MM.1S (cell line): Measurements from ENCODE around the gene POGLUT2.
A peak's percentile ranks its signal among the peaks of the same experiment; 100 is the strongest.

Experiments used
- DNase-seq: peaks from one replicate; pipeline ENCODE4 v3.0.0-alpha.2; 2015
- H2AFZ ChIP-seq: fragments of 300-600 bp; sonication (generic); 2 replicates; pipeline ENCODE4 v1.6.0; 2016; ENCODE audit warnings: antibody characterized with exemption, low read length
- H3F3A ChIP-seq: fragments of 300-600 bp; sonication (generic); 2 replicates; pipeline ENCODE4 v1.6.1; 2016; ENCODE audit warnings: mild to moderate bottlenecking, antibody characterized with exemption, low read length, moderate library complexity, mixed read lengths; ENCODE audit not compliant: insufficient read depth
- H3K27ac ChIP-seq: fragments of 300-600 bp; sonication (generic); 2 replicates; pipeline ENCODE4 v1.5.1; 2016; ENCODE audit warnings: mild to moderate bottlenecking, low read length
- H3K27me3 ChIP-seq: fragments of 300-600 bp; sonication (generic); replicated peaks from 2 replicates; pipeline ENCODE4 v1.6.0; 2016; ENCODE audit warnings: low read length; ENCODE audit not compliant: insufficient read depth
- H3K36me3 ChIP-seq: fragments of 300-600 bp; sonication (generic); replicated peaks from 2 replicates; pipeline ENCODE4 v1.6.1; 2016; ENCODE audit warnings: mild to moderate bottlenecking, low read length, mixed read lengths; ENCODE audit not compliant: insufficient read depth
- H3K4me1 ChIP-seq: fragments of 300-600 bp; sonication (generic); 2 replicates; pipeline ENCODE4 v1.6.1; 2016; ENCODE audit warnings: low read length, mixed read lengths
- H3K4me2 ChIP-seq: fragments of 300-600 bp; sonication (generic); 2 replicates; pipeline ENCODE4 v1.6.0; 2016; ENCODE audit warnings: low read depth, low read length
- H3K4me3 ChIP-seq: fragments of 300-600 bp; sonication (generic); 2 replicates; pipeline ENCODE4 v1.5.1; 2016; ENCODE audit warnings: low read length, mixed read lengths
- H3K79me2 ChIP-seq: fragments of 300-600 bp; sonication (generic); 2 replicates; pipeline ENCODE4 v1.6.1; 2016; ENCODE audit warnings: mixed run types, low read length, mixed read lengths
- H3K9ac ChIP-seq: fragments of 300-600 bp; sonication (generic); 2 replicates; pipeline ENCODE4 v1.6.1; 2016; ENCODE audit warnings: low read length, mixed read lengths
- H3K9me2 ChIP-seq: fragments of 300-600 bp; sonication (generic); replicated peaks from 2 replicates; pipeline ENCODE4 v1.6.1; 2016; ENCODE audit warnings: mild to moderate bottlenecking, low read length, mixed read lengths; ENCODE audit not compliant: insufficient read depth
- H3K9me3 ChIP-seq: fragments of 300-600 bp; sonication (generic); replicated peaks from 2 replicates; pipeline ENCODE4 v1.6.1; 2016; ENCODE audit warnings: mild to moderate bottlenecking, low read length, mixed read lengths; ENCODE audit not compliant: insufficient read depth
- H4K20me1 ChIP-seq: fragments of 300-600 bp; sonication (generic); 2 replicates; pipeline ENCODE4 v1.6.1; 2016; ENCODE audit warnings: mild to moderate bottlenecking, low read length, moderate library complexity, mixed read lengths; ENCODE audit not compliant: insufficient read depth
- EZH2 ChIP-seq: fragments of 300-600 bp; sonication (generic); optimal IDR thresholded peaks from 2 replicates; pipeline ENCODE3; 2017; ENCODE audit warnings: low read depth, mild to moderate bottlenecking, antibody characterized with exemption, low read length, mixed read lengths
- EZH2phosphoT487 ChIP-seq: fragments of 300-600 bp; sonication (generic); IDR thresholded peaks from 2 replicates; pipeline ENCODE4 v1.6.1; 2018; ENCODE audit warnings: antibody characterized with exemption, low read length
- TF ChIP-seq, protein P1 (sequence below): fragments of 300-600 bp; sonication (generic); IDR thresholded peaks from 2 replicates; pipeline ENCODE4 v1.5.1; 2016; ENCODE audit warnings: antibody characterized with exemption, low read length, mixed read lengths

The POGLUT2 gene

DNA sequence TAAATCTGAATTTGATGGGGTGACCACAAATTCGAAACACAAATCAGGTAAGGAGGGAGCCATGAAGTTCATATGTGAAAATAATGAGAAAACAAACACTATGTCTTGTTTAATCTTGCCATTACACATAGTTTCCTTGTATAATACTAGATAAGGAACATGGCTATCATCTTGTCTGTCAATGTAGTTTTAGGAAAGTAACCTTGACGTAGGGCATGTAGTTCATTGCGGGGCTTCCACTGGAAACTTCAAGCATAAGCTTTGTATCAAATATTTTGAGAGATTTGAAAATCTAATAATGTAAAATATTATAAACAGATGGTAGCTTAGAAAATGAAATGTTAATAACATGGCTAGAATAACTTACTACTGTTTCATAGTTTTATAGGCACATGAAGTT lies 8.9 kb upstream of the POGLUT2 start:
- H3K27me3 ChIP-seq = no peaks in the 10 kb centered on the region
- no peak overlapping the region for H2AFZ ChIP-seq
- TF ChIP-seq EZH2 (no peak), EZH2phosphoT487 (no peak)
- TF ChIP-seq, protein P1, sequence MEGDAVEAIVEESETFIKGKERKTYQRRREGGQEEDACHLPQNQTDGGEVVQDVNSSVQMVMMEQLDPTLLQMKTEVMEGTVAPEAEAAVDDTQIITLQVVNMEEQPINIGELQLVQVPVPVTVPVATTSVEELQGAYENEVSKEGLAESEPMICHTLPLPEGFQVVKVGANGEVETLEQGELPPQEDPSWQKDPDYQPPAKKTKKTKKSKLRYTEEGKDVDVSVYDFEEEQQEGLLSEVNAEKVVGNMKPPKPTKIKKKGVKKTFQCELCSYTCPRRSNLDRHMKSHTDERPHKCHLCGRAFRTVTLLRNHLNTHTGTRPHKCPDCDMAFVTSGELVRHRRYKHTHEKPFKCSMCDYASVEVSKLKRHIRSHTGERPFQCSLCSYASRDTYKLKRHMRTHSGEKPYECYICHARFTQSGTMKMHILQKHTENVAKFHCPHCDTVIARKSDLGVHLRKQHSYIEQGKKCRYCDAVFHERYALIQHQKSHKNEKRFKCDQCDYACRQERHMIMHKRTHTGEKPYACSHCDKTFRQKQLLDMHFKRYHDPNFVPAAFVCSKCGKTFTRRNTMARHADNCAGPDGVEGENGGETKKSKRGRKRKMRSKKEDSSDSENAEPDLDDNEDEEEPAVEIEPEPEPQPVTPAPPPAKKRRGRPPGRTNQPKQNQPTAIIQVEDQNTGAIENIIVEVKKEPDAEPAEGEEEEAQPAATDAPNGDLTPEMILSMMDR = no peak
- H3K36me3 ChIP-seq = 0 out of 2 replicates have a peak, but pooled peaks cover 3% of the 10 kb centered on the region
- peaks cover 8% of the 10 kb centered on the region for H3K4me1 ChIP-seq
- H3K9me2 ChIP-seq = no peaks in the 10 kb centered on the region
- no peak for DNase-seq
- H3K27ac ChIP-seq = no peak overlapping the region
- H3F3A ChIP-seq = no peaks in the 10 kb centered on the region; the same call in 1 of the 2 replicates
- H3K4me3 ChIP-seq = no peak overlapping the region
- no peak overlapping the region for H3K9ac ChIP-seq
- no peaks in the 10 kb centered on the region for H4K20me1 ChIP-seq
- H3K4me2 ChIP-seq = no peak overlapping the region
- H3K79me2 ChIP-seq = peaks cover 52% of the 10 kb centered on the region
- no peaks in the 10 kb centered on the region for H3K9me3 ChIP-seq

DNA sequence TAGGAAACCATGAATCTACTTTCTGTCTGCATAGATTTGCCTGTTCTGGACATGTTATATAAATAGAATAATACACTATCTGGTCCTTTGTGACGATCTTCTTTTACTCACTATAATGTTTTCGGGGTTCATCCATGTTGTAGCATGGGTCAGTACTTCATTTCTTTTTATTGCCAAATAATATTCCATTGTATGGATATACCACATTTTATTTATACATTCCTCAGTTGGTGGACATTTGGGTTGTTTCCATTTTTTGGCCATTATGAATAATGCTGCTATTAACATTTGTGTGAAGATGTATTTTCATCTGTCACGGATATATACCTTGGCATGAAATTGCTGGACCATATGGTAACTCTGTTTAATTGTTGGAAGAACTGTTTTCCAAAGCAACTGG lies 6.9 kb upstream of the POGLUT2 start:
- Histone ChIP-seq H4K20me1 (no peaks in the 10 kb centered on the region), H2AFZ (no peak overlapping the region), H3F3A (no peaks in the 10 kb centered on the region), H3K4me3 (no peak overlapping the region), H3K27ac (no peak overlapping the region), H3K4me2 (no peak overlapping the region), H3K9ac (no peak overlapping the region), H3K9me3 (no peaks in the 10 kb centered on the region), H3K79me2 (peaks cover 51% of the 10 kb centered on the region), H3K9me2 (no peaks in the 10 kb centered on the region), H3K36me3 (0 out of 2 replicates have a peak, but pooled peaks cover 3% of the 10 kb centered on the region), H3K4me1 (no peaks in the 10 kb centered on the region), H3K27me3 (no peaks in the 10 kb centered on the region)
- no peak for DNase-seq
- TF ChIP-seq EZH2 (no peak), EZH2phosphoT487 (no peak)
- TF ChIP-seq, protein P1 = no peak

DNA sequence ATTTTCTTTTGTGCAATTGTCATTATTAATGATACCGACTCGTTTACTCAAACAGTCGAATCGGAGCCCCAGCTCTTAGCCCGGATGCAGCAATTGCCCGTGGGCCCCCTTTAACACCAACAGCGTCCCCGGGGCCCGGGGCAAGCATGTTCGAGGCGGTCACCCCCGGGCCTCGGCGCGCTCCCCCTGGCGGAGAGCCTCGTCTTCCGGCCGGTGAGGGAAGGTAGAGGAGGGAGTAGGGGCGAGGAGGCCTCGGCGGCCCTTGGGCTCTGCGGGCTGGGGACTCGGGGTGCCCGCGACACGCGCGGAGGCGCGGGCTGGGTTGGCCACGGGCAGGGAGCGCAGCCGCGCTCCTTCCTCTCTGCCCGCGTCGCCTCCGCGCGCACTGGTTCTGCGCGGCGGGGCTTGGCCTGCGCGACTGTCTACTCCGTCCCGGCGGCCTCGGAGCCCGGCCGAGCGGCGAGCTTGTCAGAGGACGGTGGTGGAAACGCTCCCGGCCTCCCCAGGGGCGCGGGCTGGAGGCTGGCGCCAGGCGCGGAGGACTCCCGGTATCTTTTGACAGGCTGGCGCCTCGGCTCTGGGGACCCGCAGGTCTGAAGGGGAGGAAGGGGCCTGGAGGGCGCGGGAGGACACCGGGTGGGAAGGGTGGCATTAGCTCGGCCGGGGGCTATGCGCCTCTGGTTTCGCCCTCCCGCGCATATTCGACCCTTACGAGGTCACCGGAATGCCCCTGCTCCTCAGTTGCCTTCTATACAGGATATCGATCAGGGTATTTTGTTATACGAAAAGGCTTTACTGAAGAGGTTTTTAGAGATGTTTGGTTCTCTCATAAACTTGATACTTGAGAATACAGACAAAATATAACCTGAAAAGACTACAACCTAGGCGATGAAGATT lies 1.6 kb upstream of the POGLUT2 start:
- H3K79me2 ChIP-seq = peaks cover 64% of the 10 kb centered on the region
- H3K4me3 ChIP-seq = peak overlapping the region; percentile 99
- no peaks in the 10 kb centered on the region for H3K27me3 ChIP-seq
- no peaks in the 10 kb centered on the region for H3K36me3 ChIP-seq
- H3K9ac ChIP-seq = peak overlapping the region; percentile 72
- H3K4me1 ChIP-seq = no peaks in the 10 kb centered on the region
- peak overlapping the region; percentile 92 for H3K4me2 ChIP-seq
- H3K27ac ChIP-seq = peak overlapping the region; percentile 27; the same call in 1 of the 2 replicates
- H3F3A ChIP-seq = peaks cover 13% of the 10 kb centered on the region
- TF ChIP-seq EZH2 (no peak), EZH2phosphoT487 (no peak)
- TF ChIP-seq, protein P1 = peak; percentile 80
- no peaks in the 10 kb centered on the region for H3K9me2 ChIP-seq
- no peaks in the 10 kb centered on the region for H4K20me1 ChIP-seq
- no peaks in the 10 kb centered on the region for H3K9me3 ChIP-seq
- peak overlapping the region; percentile 92 for H2AFZ ChIP-seq
- DNase-seq = peak; percentile 83
